Endodermal cell (in vitro differentiated cells): ENCODE results near the gene TMEM245. TPM values are rescaled to one million over a fixed set of nuclear protein-coding genes. Genes with fewer than 3 reads are reported as not detected.

Experiments used
- DNase-seq: peaks from one replicate; pipeline ENCODE4 v3.0.0-alpha.2; 2017
- H3K27ac ChIP-seq: 2 replicates; pipeline ENCODE4 v1.5.1; 2013; ENCODE audit warnings: mild to moderate bottlenecking, low read depth, low read length, moderate library complexity
- H3K27me3 ChIP-seq: 2 replicates; pipeline ENCODE4 v1.6.1; 2013; ENCODE audit warnings: mild to moderate bottlenecking, low read length, moderate library complexity; ENCODE audit not compliant: insufficient read depth, control insufficient read depth, poor library complexity, severe bottlenecking
- H3K36me3 ChIP-seq: 2 replicates; pipeline ENCODE4 v1.7.0; 2013; ENCODE audit warnings: mild to moderate bottlenecking, low read length, moderate library complexity; ENCODE audit not compliant: control insufficient read depth, insufficient read depth
- H3K4me1 ChIP-seq: one replicate; pipeline ENCODE4 v1.7.0; 2013; ENCODE audit warnings: low read length; ENCODE audit not compliant: control insufficient read depth, insufficient read depth
- H3K4me3 ChIP-seq: 2 replicates; pipeline ENCODE4 v1.5.1; 2013; ENCODE audit warnings: mild to moderate bottlenecking, low read length, moderate library complexity
- H3K9ac ChIP-seq: 2 replicates; pipeline ENCODE4 v1.6.1; 2013; ENCODE audit warnings: mild to moderate bottlenecking, low read length, moderate library complexity; ENCODE audit not compliant: poor library complexity, severe bottlenecking; ENCODE audit errors: extremely low read depth
- H3K9me3 ChIP-seq: 2 replicates; pipeline ENCODE4 v1.6.1; 2013; ENCODE audit warnings: mild to moderate bottlenecking, low read length, moderate library complexity; ENCODE audit not compliant: control insufficient read depth
- H3K27ac Mint-ChIP-seq: 2 replicates; pipeline ENCODE4 v1.8.0; 2020; ENCODE audit warnings: mixed read lengths
- H3K27me3 Mint-ChIP-seq: 2 replicates; pipeline ENCODE4 v1.8.0; 2021; ENCODE audit warnings: mild to moderate bottlenecking, mixed read lengths; ENCODE audit not compliant: insufficient read depth
- H3K36me3 Mint-ChIP-seq: 2 replicates; pipeline ENCODE4 v1.8.0; 2020; ENCODE audit warnings: low read depth, mixed read lengths
- H3K4me1 Mint-ChIP-seq: 2 replicates; pipeline ENCODE4 v1.8.0; 2020; ENCODE audit warnings: mixed read lengths
- H3K4me3 Mint-ChIP-seq: 2 replicates; pipeline ENCODE4 v1.8.0; 2020; ENCODE audit warnings: mild to moderate bottlenecking, moderate library complexity, mixed read lengths
- H3K9me3 Mint-ChIP-seq: 2 replicates; pipeline ENCODE4 v1.8.0; 2020; ENCODE audit warnings: mild to moderate bottlenecking, mixed read lengths
- WGBS, 2 experiments: methylation state at CpG; one replicate each; pipeline versions ENCODE4 v1.1.5 to v1.1.7; 2013; ENCODE audit warnings: missing lambda C conversion rate in 2 of 2, mixed read lengths in 1 of 2; ENCODE audit not compliant: insufficient coverage in 1 of 2, insufficient read length in 1 of 2; 5-methylcytosine and 5-hydroxymethylcytosine counted together
- total RNA-seq, 2 donors: library from RNA; stranded (reverse); fragmentation: NEBNext Ultra II Directional in 1 of 2; extraction: Animal tissue kit (Norgen Biotek cat#: 25700) in 1 of 2; gene quantifications; 2 replicates in 1 of 2; 3 replicates in 1 of 2; pipeline ENCODE4 v1.2.1, GENCODE V29; 2021
- TF ChIP-seq, protein P1 (sequence below): fragments of 200-600 bp; sonication (generic); conservative IDR thresholded peaks from 2 replicates; pipeline ENCODE4 v1.5.0; 2021; ENCODE audit warnings: antibody characterized with exemption, mild to moderate bottlenecking

TMEM245 gene
- total RNA-seq, 2 donors from 2014 or later = 42.8 to 55.0 TPM

DNA sequence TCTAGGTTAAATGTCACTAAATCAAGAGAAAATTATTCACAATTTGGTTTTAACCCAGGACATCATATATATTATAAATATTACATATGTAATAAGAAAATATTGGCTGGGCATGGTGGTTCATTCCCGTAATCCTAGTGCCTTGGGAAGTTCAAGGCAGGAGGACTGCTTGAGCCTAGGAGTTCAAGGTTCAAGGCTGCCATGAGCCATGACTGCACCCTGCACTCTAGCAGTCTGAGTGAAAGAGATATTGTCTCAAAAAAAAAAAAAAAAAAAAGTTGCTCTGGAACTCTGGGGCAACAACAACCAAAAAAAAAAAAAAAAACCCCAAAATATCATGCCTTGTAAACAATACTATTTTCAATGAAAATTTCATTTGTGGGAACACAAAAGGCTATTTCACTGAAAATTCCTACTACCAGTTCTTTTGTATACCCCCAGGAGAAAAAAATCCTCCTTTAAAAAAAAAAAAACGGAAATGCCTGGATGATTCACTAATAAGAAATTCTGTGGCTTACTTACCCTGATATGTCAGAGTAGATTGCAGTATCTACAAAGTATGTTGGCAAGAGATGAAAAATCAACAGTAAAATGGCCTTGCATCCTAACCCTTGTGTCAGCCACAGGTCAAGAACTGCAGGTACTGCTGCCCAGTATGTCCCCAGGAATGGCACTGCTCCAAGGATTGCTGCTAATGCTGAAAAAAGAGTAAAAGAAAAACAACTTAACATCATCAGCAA is 83.9 kb downstream of the TMEM245 start:
- no peak overlapping the region for H3K4me3 ChIP-seq
- peaks cover 72% of the 10 kb centered on the region for H3K36me3 ChIP-seq
- TF ChIP-seq, protein P1, sequence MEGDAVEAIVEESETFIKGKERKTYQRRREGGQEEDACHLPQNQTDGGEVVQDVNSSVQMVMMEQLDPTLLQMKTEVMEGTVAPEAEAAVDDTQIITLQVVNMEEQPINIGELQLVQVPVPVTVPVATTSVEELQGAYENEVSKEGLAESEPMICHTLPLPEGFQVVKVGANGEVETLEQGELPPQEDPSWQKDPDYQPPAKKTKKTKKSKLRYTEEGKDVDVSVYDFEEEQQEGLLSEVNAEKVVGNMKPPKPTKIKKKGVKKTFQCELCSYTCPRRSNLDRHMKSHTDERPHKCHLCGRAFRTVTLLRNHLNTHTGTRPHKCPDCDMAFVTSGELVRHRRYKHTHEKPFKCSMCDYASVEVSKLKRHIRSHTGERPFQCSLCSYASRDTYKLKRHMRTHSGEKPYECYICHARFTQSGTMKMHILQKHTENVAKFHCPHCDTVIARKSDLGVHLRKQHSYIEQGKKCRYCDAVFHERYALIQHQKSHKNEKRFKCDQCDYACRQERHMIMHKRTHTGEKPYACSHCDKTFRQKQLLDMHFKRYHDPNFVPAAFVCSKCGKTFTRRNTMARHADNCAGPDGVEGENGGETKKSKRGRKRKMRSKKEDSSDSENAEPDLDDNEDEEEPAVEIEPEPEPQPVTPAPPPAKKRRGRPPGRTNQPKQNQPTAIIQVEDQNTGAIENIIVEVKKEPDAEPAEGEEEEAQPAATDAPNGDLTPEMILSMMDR = no peak
- no peaks in the 10 kb centered on the region for H3K9me3 ChIP-seq
- H3K27ac ChIP-seq = no peak overlapping the region
- Mint-ChIP-seq H3K9me3 (no peaks in the 10 kb centered on the region), H3K4me3 (no peak overlapping the region), H3K4me1 (no peaks in the 10 kb centered on the region), H3K27ac (no peak overlapping the region), H3K27me3 (no peaks in the 10 kb centered on the region), H3K36me3 (peaks cover 47% of the 10 kb centered on the region)
- no peak overlapping the region for H3K9ac ChIP-seq
- no peaks in the 10 kb centered on the region for H3K27me3 ChIP-seq
- DNase-seq = no peak
- no peaks in the 10 kb centered on the region for H3K4me1 ChIP-seq
- WGBS, 2 experiments = 67 to 95% methylated on average over 1 to 2 of the region's 2 CpGs

DNA sequence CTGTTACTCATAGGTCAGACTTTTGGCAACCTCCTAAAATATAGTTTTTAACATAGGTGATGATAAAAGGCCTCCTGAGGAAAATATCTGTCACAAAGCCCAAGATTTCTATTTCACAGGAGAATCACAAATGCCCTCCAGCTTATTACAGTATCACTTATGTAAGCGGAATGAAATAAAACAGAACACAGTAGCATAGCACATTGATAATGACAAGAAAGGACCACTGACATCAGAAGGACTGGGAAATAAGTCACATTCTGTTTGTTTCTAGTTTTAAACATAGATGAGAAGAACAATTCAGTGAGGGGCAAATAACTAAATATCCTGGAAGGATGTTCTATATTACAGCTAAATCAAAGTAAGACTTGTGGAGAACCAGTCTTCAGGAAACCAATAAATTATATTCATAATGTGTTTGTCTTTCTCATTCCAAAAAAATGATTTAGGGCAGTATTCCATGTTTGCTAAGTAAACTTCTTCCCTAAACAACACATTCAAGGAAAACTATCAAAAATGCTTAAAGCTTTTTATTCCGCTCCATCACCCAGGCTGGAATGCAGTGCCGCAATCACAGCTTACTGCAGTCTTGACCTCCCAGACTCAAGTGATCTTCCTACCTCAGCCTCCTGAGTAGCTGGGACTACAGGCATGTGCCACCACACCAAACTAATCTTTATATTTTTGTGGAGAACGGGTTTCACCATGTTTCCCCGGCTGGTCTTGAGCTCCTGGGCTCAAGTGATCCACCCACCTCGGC is 85.6 kb downstream of the TMEM245 start:
- DNase-seq = no peak
- H3K9ac ChIP-seq = no peak overlapping the region
- H3K27me3 ChIP-seq = no peaks in the 10 kb centered on the region
- H3K27me3 Mint-ChIP-seq = no peaks in the 10 kb centered on the region
- no peaks in the 10 kb centered on the region for H3K9me3 ChIP-seq
- H3K36me3 ChIP-seq = peaks cover 64% of the 10 kb centered on the region
- no peak overlapping the region for H3K27ac ChIP-seq
- TF ChIP-seq, protein P1 = no peak
- no peaks in the 10 kb centered on the region for H3K9me3 Mint-ChIP-seq
- no peaks in the 10 kb centered on the region for H3K4me1 ChIP-seq
- no peak overlapping the region for H3K27ac Mint-ChIP-seq
- no peaks in the 10 kb centered on the region for H3K4me1 Mint-ChIP-seq
- WGBS, 2 experiments = 80 to 96% methylated on average over 1 to 6 of the region's 6 CpGs
- H3K4me3 ChIP-seq = no peak overlapping the region
- no peak overlapping the region for H3K4me3 Mint-ChIP-seq
- H3K36me3 Mint-ChIP-seq = peaks cover 38% of the 10 kb centered on the region

DNA sequence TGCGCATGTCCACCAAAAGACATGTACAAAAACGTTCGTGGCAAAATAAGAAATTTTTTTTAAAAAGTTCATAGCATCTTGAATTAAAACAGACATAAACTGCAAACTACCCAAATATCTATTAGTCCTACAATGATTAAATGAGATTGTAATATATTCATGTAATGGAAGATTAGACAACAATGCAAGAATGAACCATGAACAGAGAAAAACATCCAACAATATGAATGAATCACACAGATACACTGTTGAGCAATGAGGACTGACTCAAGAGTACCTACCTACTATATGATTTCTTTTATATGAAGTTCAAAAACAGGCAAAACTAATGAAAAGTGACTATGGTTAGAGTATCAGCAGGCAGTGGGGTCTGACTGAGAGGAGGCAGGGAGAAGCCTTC is 88.5 kb downstream of the TMEM245 start:
- Histone ChIP-seq H3K9ac (no peak overlapping the region), H3K27me3 (no peaks in the 10 kb centered on the region), H3K4me1 (no peaks in the 10 kb centered on the region), H3K36me3 (peaks cover 46% of the 10 kb centered on the region), H3K27ac (no peak overlapping the region), H3K9me3 (no peaks in the 10 kb centered on the region), H3K4me3 (no peak overlapping the region)
- WGBS, 2 experiments = 92 to 100% methylated on average over 1 to 3 of the region's 3 CpGs
- H3K27me3 Mint-ChIP-seq = no peaks in the 10 kb centered on the region
- DNase-seq = no peak
- TF ChIP-seq, protein P1 = no peak
- no peak overlapping the region for H3K4me3 Mint-ChIP-seq
- H3K9me3 Mint-ChIP-seq = no peaks in the 10 kb centered on the region
- peaks cover 40% of the 10 kb centered on the region for H3K36me3 Mint-ChIP-seq
- no peak overlapping the region for H3K27ac Mint-ChIP-seq
- H3K4me1 Mint-ChIP-seq = peaks cover 15% of the 10 kb centered on the region
